Measurements from ENCODE around the gene MMRN2.
"Not testable (repeated sequence)": the region's sequence is repeated elsewhere in the genome, so short reads cannot be mapped to it uniquely, and the experiment has no call there.

The MMRN2 gene

DNA sequence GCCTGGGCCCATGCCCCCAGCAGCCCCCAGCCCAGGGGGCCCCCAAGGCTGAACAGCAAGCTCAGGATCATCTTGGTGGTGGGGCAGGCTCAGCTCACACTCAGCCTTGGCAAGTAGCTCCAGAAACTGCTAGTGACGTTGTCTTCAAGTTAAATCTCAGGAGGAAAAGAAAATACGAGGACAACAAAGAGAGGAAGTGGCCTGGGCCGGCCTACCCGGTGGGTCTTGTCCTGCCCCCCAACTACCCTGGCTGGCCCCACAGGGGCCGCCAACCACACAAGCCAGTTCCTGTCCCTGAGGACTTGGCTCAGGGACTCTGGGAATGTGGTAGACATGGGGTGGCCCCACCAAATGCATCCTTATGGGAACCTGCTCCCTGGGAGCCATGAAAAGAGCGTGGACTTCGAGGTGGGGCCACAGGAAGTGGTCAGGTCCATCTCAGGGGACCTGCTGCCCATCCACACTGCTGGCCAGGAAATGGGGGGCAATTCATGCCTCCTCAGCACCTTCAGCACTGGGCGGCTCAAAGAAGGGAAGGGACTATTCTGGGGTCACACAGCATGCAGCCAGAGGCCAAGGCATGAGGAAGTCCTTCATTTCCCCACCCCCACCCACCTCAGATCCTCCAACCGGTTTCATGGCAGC, at the start of gene MMRN2:
Gene MMRN2, minus strand, starts transcription at position 145 of the 645 bp plus-strand sequence. Its CDS starts 74 bp downstream, at position 71.
- H3K27me3 ChIP-seq (ENCODE audit: low read depth, low read length) = no peaks in the 10 kb centered on the region
- peaks cover 8 to 18% of the 10 kb centered on the region in 2 donors for H3K4me1 ChIP-seq (ENCODE audit: control insufficient read depth in 1 of 2, insufficient read depth in 2 of 2, low read length in 2 of 2)
- no peaks in the 10 kb centered on the region for H3K36me3 ChIP-seq (ENCODE audit: control insufficient read depth in 1 of 2, insufficient read depth in 2 of 2, low read length in 2 of 2)
- no peaks in the 10 kb centered on the region for H3K9me3 ChIP-seq (ENCODE audit: control insufficient read depth in 1 of 2, low read length in 2 of 2)
- H3K27ac ChIP-seq (ENCODE audit: low read length) = peak within 1 kb of the TSS; percentile 75
- H3K4me3 ChIP-seq (ENCODE audit: low read depth in 1 of 2, low read length in 2 of 2) = peak within 1 kb of the TSS; percentile 21 to 26

GRCh38 chr10:87007124-87007523, 49.7 kb upstream of the MMRN2 start:
- not testable (repeated sequence) for H3K4me3 ChIP-seq (ENCODE audit: low read depth in 1 of 2, low read length in 2 of 2); H3K4me1 ChIP-seq (ENCODE audit: control insufficient read depth in 1 of 2, insufficient read depth in 2 of 2, low read length in 2 of 2); H3K9me3 ChIP-seq (ENCODE audit: control insufficient read depth in 1 of 2, low read length in 2 of 2); H3K27ac ChIP-seq (ENCODE audit: low read length); H3K36me3 ChIP-seq (ENCODE audit: control insufficient read depth in 1 of 2, insufficient read depth in 2 of 2, low read length in 2 of 2); H3K27me3 ChIP-seq (ENCODE audit: low read depth, low read length)

GRCh38 chr10:87000491-87000890, 43.1 kb upstream of the MMRN2 start:
- Histone ChIP-seq H3K4me3 (ENCODE audit: low read depth in 1 of 2, low read length in 2 of 2) (no peak overlapping the region), H3K36me3 (ENCODE audit: control insufficient read depth in 1 of 2, insufficient read depth in 2 of 2, low read length in 2 of 2) (no peaks in the 10 kb centered on the region), H3K9me3 (ENCODE audit: control insufficient read depth in 1 of 2, low read length in 2 of 2) (no peaks in the 10 kb centered on the region), H3K27ac (ENCODE audit: low read length) (no peak overlapping the region), H3K4me1 (ENCODE audit: control insufficient read depth in 1 of 2, insufficient read depth in 2 of 2, low read length in 2 of 2) (no peaks in the 10 kb centered on the region), H3K27me3 (ENCODE audit: low read depth, low read length) (no peaks in the 10 kb centered on the region)

- H3K4me3 ChIP-seq (ENCODE audit: low read depth in 1 of 2, low read length in 2 of 2); H3K27me3 ChIP-seq (ENCODE audit: low read depth, low read length); H3K4me1 ChIP-seq (ENCODE audit: control insufficient read depth in 1 of 2, insufficient read depth in 2 of 2, low read length in 2 of 2); H3K9me3 ChIP-seq (ENCODE audit: control insufficient read depth in 1 of 2, low read length in 2 of 2); H3K36me3 ChIP-seq (ENCODE audit: control insufficient read depth in 1 of 2, insufficient read depth in 2 of 2, low read length in 2 of 2); H3K27ac ChIP-seq (ENCODE audit: low read length): not testable (repeated sequence)
Measured at GRCh38 chr10:86999802-87000403, 42.5 kb upstream of the MMRN2 start.

- Histone ChIP-seq H3K4me3 (ENCODE audit: low read depth in 1 of 2, low read length in 2 of 2) (no peak overlapping the region), H3K27me3 (ENCODE audit: low read depth, low read length) (no peaks in the 10 kb centered on the region), H3K36me3 (ENCODE audit: control insufficient read depth in 1 of 2, insufficient read depth in 2 of 2, low read length in 2 of 2) (no peaks in the 10 kb centered on the region), H3K4me1 (ENCODE audit: control insufficient read depth in 1 of 2, insufficient read depth in 2 of 2, low read length in 2 of 2) (no peaks in the 10 kb centered on the region), H3K9me3 (ENCODE audit: control insufficient read depth in 1 of 2, low read length in 2 of 2) (no peaks in the 10 kb centered on the region), H3K27ac (ENCODE audit: low read length) (no peak overlapping the region)
Measured at GRCh38 chr10:86992929-86993328, 35.5 kb upstream of the MMRN2 start.

- Histone ChIP-seq H3K9me3 (ENCODE audit: control insufficient read depth in 1 of 2, low read length in 2 of 2) (no peaks in the 10 kb centered on the region), H3K36me3 (ENCODE audit: control insufficient read depth in 1 of 2, insufficient read depth in 2 of 2, low read length in 2 of 2) (no peaks in the 10 kb centered on the region), H3K4me1 (ENCODE audit: control insufficient read depth in 1 of 2, insufficient read depth in 2 of 2, low read length in 2 of 2) (no peaks in the 10 kb centered on the region), H3K4me3 (ENCODE audit: low read depth in 1 of 2, low read length in 2 of 2) (no peak overlapping the region), H3K27ac (ENCODE audit: low read length) (no peak overlapping the region), H3K27me3 (ENCODE audit: low read depth, low read length) (no peaks in the 10 kb centered on the region)
Measured at GRCh38 chr10:86992456-86992855, 35.0 kb upstream of the MMRN2 start.

DNA sequence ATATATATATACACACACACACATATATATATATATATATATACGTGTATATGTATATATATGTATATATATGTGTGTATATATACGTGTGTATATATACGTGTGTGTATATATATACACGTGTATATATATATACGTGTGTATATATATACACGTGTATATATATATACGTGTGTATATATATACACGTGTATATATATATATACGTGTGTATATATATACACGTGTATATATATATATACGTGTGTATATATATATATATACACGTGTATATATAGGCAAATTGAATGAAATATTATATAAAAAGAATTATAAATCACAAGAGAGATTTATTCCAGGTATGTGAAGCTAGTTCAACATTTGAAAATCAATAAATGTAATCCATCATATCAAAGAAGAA, 33.9 kb upstream of the MMRN2 start:
- not testable (repeated sequence) for H3K36me3 ChIP-seq (ENCODE audit: control insufficient read depth in 1 of 2, insufficient read depth in 2 of 2, low read length in 2 of 2); H3K4me1 ChIP-seq (ENCODE audit: control insufficient read depth in 1 of 2, insufficient read depth in 2 of 2, low read length in 2 of 2); H3K27ac ChIP-seq (ENCODE audit: low read length); H3K9me3 ChIP-seq (ENCODE audit: control insufficient read depth in 1 of 2, low read length in 2 of 2); H3K27me3 ChIP-seq (ENCODE audit: low read depth, low read length); H3K4me3 ChIP-seq (ENCODE audit: low read depth in 1 of 2, low read length in 2 of 2)

- no peaks in the 10 kb centered on the region for H3K9me3 ChIP-seq (ENCODE audit: control insufficient read depth in 1 of 2, low read length in 2 of 2)
- no peak overlapping the region for H3K4me3 ChIP-seq (ENCODE audit: low read depth in 1 of 2, low read length in 2 of 2)
- H3K4me1 ChIP-seq (ENCODE audit: control insufficient read depth in 1 of 2, insufficient read depth in 2 of 2, low read length in 2 of 2) = no peaks in the 10 kb centered on the region
- no peak overlapping the region for H3K27ac ChIP-seq (ENCODE audit: low read length)
- H3K36me3 ChIP-seq (ENCODE audit: control insufficient read depth in 1 of 2, insufficient read depth in 2 of 2, low read length in 2 of 2) = no peaks in the 10 kb centered on the region
- no peaks in the 10 kb centered on the region for H3K27me3 ChIP-seq (ENCODE audit: low read depth, low read length)
Measured at GRCh38 chr10:86988520-86988919, 31.1 kb upstream of the MMRN2 start.

GRCh38 chr10:86984498-86984897, 27.1 kb upstream of the MMRN2 start:
- not testable (repeated sequence) for H3K27ac ChIP-seq (ENCODE audit: low read length); H3K4me3 ChIP-seq (ENCODE audit: low read depth in 1 of 2, low read length in 2 of 2); H3K9me3 ChIP-seq (ENCODE audit: control insufficient read depth in 1 of 2, low read length in 2 of 2); H3K27me3 ChIP-seq (ENCODE audit: low read depth, low read length); H3K36me3 ChIP-seq (ENCODE audit: control insufficient read depth in 1 of 2, insufficient read depth in 2 of 2, low read length in 2 of 2)
- H3K4me1 ChIP-seq (ENCODE audit: control insufficient read depth in 1 of 2, insufficient read depth in 2 of 2, low read length in 2 of 2) = peaks cover 3 to 12% of the 10 kb centered on the region in 2 donors

DNA sequence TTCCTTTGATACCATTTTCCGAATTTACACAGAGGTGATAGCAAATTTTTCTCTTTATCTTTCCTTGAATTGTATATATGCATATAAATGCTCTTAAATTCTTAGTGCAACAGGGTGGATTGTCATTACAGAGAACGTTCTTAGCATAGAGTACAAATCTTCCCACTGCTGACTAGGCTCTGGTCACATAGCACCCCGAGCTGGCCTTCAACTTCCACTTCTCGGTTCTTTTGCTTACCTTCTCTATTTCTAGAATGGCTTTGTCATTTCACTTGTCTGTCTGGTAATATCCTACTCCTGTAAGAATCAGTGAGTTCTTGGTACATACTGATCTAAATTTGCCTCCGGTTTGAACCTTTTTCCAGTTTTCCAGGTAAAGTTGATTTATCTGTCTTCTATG, 24.3 kb upstream of the MMRN2 start:
- H3K4me3 ChIP-seq (ENCODE audit: low read depth in 1 of 2, low read length in 2 of 2) = no peak overlapping the region
- no peaks in the 10 kb centered on the region for H3K27me3 ChIP-seq (ENCODE audit: low read depth, low read length)
- no peak overlapping the region for H3K27ac ChIP-seq (ENCODE audit: low read length)
- H3K36me3 ChIP-seq (ENCODE audit: control insufficient read depth in 1 of 2, insufficient read depth in 2 of 2, low read length in 2 of 2) = no peaks in the 10 kb centered on the region
- no peaks in the 10 kb centered on the region for H3K9me3 ChIP-seq (ENCODE audit: control insufficient read depth in 1 of 2, low read length in 2 of 2)
- peaks cover 6 to 14% of the 10 kb centered on the region in 2 donors for H3K4me1 ChIP-seq (ENCODE audit: control insufficient read depth in 1 of 2, insufficient read depth in 2 of 2, low read length in 2 of 2)

DNA sequence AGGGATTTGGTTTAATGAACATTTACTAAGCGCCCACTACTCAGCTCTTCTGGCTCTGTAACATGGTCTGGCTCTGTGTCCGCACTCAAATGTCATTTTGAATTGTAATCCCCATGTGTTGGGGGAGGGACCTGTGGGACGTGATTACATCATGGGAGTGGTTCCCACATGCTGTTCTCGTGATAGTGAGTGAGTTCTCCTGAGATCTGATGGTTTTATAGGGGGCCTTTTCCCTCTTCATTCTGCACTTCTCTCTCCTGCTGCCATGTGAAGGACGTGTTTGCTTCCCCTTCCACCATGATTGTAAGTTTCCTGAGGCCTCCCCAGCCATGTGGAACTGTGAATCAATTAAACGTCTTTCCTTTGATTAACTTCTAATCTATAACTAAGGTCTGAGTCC, 23.6 kb upstream of the MMRN2 start:
- H3K27ac ChIP-seq (ENCODE audit: low read length); H3K27me3 ChIP-seq (ENCODE audit: low read depth, low read length); H3K36me3 ChIP-seq (ENCODE audit: control insufficient read depth in 1 of 2, insufficient read depth in 2 of 2, low read length in 2 of 2); H3K4me3 ChIP-seq (ENCODE audit: low read depth in 1 of 2, low read length in 2 of 2); H3K9me3 ChIP-seq (ENCODE audit: control insufficient read depth in 1 of 2, low read length in 2 of 2): not testable (repeated sequence)
- H3K4me1 ChIP-seq (ENCODE audit: control insufficient read depth in 1 of 2, insufficient read depth in 2 of 2, low read length in 2 of 2) = peaks cover 6 to 14% of the 10 kb centered on the region in 2 donors

- H3K4me1 ChIP-seq (ENCODE audit: control insufficient read depth in 1 of 2, insufficient read depth in 2 of 2, low read length in 2 of 2) = peaks cover 6 to 14% of the 10 kb centered on the region in 2 donors
- no peaks in the 10 kb centered on the region for H3K27me3 ChIP-seq (ENCODE audit: low read depth, low read length)
- no peaks in the 10 kb centered on the region for H3K9me3 ChIP-seq (ENCODE audit: control insufficient read depth in 1 of 2, low read length in 2 of 2)
- peak overlapping the region in 1 of 2 donors; percentile 1 for H3K4me3 ChIP-seq (ENCODE audit: low read depth in 1 of 2, low read length in 2 of 2)
- no peaks in the 10 kb centered on the region for H3K36me3 ChIP-seq (ENCODE audit: control insufficient read depth in 1 of 2, insufficient read depth in 2 of 2, low read length in 2 of 2)
- no peak overlapping the region for H3K27ac ChIP-seq (ENCODE audit: low read length)
Measured at GRCh38 chr10:86979977-86980448, 22.6 kb upstream of the MMRN2 start.
